ENCODE results near the gene KCTD7.

Gene KCTD7

DNA sequence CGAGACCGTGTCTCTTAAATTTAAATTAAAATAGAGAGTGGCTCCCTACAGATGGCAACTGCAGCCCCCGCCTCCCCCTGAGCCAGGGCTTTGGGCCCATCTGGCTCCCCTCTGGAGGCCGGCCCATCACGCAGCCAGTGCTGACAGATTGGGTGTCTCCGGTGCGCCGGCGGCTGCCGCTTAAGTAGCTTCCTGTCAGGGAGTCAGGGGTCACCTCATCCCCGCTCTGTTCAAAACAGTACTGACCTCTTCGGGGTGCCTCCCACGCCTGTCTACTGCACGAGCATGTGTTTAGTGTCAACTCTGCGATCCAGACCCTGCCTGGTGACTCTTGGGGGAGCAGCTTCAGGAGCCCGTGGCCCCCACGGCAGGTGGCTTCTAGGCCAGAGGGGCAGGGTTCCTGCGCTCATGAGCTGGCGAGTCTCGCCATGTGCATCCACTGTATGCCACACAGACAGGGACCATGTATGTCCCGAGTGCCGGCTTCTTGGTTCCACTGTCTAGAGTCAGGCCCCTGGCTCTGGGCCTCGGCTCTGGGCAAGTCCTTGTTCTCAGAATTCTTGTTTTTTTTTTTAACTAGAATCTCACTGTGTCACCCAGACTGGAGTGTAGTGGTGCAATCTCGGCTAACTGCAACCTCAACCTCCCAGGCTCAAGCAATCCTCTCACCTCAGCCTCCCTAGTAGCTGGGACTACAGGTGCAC lies 36.1 kb downstream of the KCTD7 start:
- Histone ChIP-seq H3K9ac (ENCODE audit: low read depth, low read length, poor library complexity, severe bottlenecking) (no peak overlapping the region), H3K4me2 (ENCODE audit: low read depth, low read length, poor library complexity, severe bottlenecking) (no peak overlapping the region), H3K36me3 (ENCODE audit: insufficient read depth, low read length) (no peaks in the 10 kb centered on the region), H3K4me1 (ENCODE audit: insufficient read depth, low read length, poor library complexity, severe bottlenecking) (no peaks in the 10 kb centered on the region), H3K4me3 (ENCODE audit: low read length, poor library complexity, severe bottlenecking) (no peak overlapping the region), H4K20me1 (ENCODE audit: insufficient read depth, low read length, poor library complexity, severe bottlenecking) (no peaks in the 10 kb centered on the region), H2AFZ (ENCODE audit: low read length) (no peak overlapping the region), H3K27me3 (ENCODE audit: insufficient read depth, low read length, poor library complexity, severe bottlenecking) (no peaks in the 10 kb centered on the region), H3K9me3 (ENCODE audit: insufficient read depth, low read depth, low read length) (no peaks in the 10 kb centered on the region), H3F3A (ENCODE audit: low read depth) (no peaks in the 10 kb centered on the region), H3K9me2 (replicated peaks; ENCODE audit: low read depth, low read length) (no peaks in the 10 kb centered on the region), H3K79me2 (ENCODE audit: insufficient read depth, low read length) (no peaks in the 10 kb centered on the region)
- no peak for TF ChIP-seq EZH2phosphoT487 (IDR thresholded peaks at IDR 0.05; ENCODE audit: borderline replicate concordance)

DNA sequence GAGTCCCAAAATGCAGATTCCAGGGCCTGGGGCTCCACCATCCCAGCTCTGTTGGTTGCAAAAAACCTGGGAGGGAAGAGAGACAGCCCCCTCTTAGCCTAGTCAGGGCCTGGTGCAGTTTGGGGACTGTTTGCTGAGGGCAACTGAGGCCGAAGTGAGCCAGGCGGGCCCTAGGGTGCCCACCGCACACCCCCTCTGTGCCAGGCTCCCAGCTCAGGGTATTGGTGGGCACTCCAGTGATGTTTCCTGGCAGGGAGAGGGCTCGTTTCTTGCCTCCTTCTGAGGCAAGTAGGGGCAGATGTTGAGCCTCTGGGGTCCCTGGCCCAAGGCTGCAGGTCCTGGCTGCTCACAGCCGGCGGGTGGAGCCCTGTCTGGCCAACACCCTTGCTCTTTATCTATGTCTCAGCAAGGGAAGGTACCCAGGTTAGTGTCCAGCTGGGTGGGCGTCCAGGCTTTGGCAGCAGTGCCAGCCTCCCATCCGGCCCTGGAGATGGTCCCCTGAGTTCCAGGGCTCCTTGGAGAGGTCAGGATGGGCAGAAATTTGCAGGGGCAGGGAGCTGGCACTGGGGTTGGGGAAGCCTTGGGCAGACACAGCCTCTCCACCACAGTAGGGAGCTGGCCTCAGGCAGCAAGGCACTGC lies 37.8 kb downstream of the KCTD7 start:
- Histone ChIP-seq H3K79me2 (ENCODE audit: insufficient read depth, low read length) (no peaks in the 10 kb centered on the region), H3K36me3 (ENCODE audit: insufficient read depth, low read length) (no peaks in the 10 kb centered on the region), H2AFZ (ENCODE audit: low read length) (no peak overlapping the region), H3F3A (ENCODE audit: low read depth) (no peaks in the 10 kb centered on the region), H3K9me2 (replicated peaks; ENCODE audit: low read depth, low read length) (no peaks in the 10 kb centered on the region), H3K4me3 (ENCODE audit: low read length, poor library complexity, severe bottlenecking) (no peak overlapping the region), H4K20me1 (ENCODE audit: insufficient read depth, low read length, poor library complexity, severe bottlenecking) (no peaks in the 10 kb centered on the region), H3K27me3 (ENCODE audit: insufficient read depth, low read length, poor library complexity, severe bottlenecking) (no peaks in the 10 kb centered on the region), H3K9me3 (ENCODE audit: insufficient read depth, low read depth, low read length) (no peaks in the 10 kb centered on the region), H3K4me2 (ENCODE audit: low read depth, low read length, poor library complexity, severe bottlenecking) (no peak overlapping the region), H3K4me1 (ENCODE audit: insufficient read depth, low read length, poor library complexity, severe bottlenecking) (no peaks in the 10 kb centered on the region), H3K9ac (ENCODE audit: low read depth, low read length, poor library complexity, severe bottlenecking) (no peak overlapping the region)
- TF ChIP-seq, protein P1, sequence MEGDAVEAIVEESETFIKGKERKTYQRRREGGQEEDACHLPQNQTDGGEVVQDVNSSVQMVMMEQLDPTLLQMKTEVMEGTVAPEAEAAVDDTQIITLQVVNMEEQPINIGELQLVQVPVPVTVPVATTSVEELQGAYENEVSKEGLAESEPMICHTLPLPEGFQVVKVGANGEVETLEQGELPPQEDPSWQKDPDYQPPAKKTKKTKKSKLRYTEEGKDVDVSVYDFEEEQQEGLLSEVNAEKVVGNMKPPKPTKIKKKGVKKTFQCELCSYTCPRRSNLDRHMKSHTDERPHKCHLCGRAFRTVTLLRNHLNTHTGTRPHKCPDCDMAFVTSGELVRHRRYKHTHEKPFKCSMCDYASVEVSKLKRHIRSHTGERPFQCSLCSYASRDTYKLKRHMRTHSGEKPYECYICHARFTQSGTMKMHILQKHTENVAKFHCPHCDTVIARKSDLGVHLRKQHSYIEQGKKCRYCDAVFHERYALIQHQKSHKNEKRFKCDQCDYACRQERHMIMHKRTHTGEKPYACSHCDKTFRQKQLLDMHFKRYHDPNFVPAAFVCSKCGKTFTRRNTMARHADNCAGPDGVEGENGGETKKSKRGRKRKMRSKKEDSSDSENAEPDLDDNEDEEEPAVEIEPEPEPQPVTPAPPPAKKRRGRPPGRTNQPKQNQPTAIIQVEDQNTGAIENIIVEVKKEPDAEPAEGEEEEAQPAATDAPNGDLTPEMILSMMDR (conservative IDR thresholded peaks at IDR 0.05; ENCODE audit: low read length) = no peak
- TF ChIP-seq EZH2phosphoT487 (IDR thresholded peaks at IDR 0.05; ENCODE audit: borderline replicate concordance) = no peak

DNA sequence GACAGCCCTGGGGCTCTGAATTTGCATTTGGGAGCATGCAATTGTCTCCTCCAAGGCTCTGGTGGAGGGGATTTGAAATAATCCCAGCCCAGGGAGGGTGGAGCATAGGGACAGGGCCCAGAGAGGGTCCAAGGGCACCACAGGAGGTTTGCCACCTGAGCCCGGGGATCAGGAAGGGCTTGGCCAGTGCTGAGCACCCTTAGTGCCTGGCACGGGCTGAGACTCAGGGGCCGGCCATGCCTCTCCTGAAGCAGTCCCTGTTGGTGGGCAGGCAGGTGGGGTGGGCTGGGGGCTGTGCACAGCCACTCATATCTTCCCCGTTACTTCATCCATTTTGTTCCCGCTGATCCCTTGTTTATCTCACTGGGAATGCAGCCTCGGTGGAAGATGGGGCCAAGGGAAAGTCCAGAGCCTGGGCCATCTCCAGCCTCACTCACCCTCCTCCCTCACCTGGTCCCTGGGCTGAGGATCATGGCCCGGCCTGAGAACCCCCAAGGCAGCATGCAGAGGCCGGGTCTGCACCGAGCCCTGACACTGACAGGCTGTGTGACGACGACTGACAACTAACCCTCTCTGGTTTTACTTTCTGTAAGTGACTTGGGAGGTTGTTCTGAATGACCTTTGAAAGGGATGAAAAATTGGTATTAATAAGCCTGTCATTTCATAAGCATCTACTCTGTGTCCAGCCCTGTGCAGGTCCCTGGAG lies 38.5 kb downstream of the KCTD7 start:
- Histone ChIP-seq H3K79me2 (ENCODE audit: insufficient read depth, low read length) (no peaks in the 10 kb centered on the region), H3K27me3 (ENCODE audit: insufficient read depth, low read length, poor library complexity, severe bottlenecking) (no peaks in the 10 kb centered on the region), H3K36me3 (ENCODE audit: insufficient read depth, low read length) (no peaks in the 10 kb centered on the region), H3K4me3 (ENCODE audit: low read length, poor library complexity, severe bottlenecking) (no peak overlapping the region), H3K9me3 (ENCODE audit: insufficient read depth, low read depth, low read length) (no peaks in the 10 kb centered on the region), H3F3A (ENCODE audit: low read depth) (no peaks in the 10 kb centered on the region), H3K4me1 (ENCODE audit: insufficient read depth, low read length, poor library complexity, severe bottlenecking) (no peaks in the 10 kb centered on the region), H3K9me2 (replicated peaks; ENCODE audit: low read depth, low read length) (no peaks in the 10 kb centered on the region), H2AFZ (ENCODE audit: low read length) (no peak overlapping the region), H3K4me2 (ENCODE audit: low read depth, low read length, poor library complexity, severe bottlenecking) (no peak overlapping the region), H4K20me1 (ENCODE audit: insufficient read depth, low read length, poor library complexity, severe bottlenecking) (no peaks in the 10 kb centered on the region), H3K9ac (ENCODE audit: low read depth, low read length, poor library complexity, severe bottlenecking) (no peak overlapping the region)
- TF ChIP-seq EZH2phosphoT487 (IDR thresholded peaks at IDR 0.05; ENCODE audit: borderline replicate concordance) = no peak
- TF ChIP-seq, protein P1 (conservative IDR thresholded peaks at IDR 0.05; ENCODE audit: low read length) = no peak

Data from Loucy (cell line).